Kidney epithelial cell (primary cell): ENCODE data around the gene MS4A18. TPM values are rescaled to one million over a fixed set of nuclear protein-coding genes. Genes with fewer than 3 reads are reported as not detected.

ENCODE experiments used
- DNase-seq: peaks from one replicate; pipeline ENCODE4 v3.0.0-alpha.2; 2010; ENCODE audit warnings: low read depth
- H3K27me3 ChIP-seq: 2 replicates; pipeline ENCODE4 v1.6.0; 2011; ENCODE audit warnings: low read length; ENCODE audit not compliant: control insufficient read depth, insufficient read depth
- H3K36me3 ChIP-seq: 2 replicates; pipeline ENCODE4 v1.5.1; 2011; ENCODE audit warnings: low read length; ENCODE audit not compliant: control insufficient read depth, insufficient read depth
- H3K4me3 ChIP-seq: 2 replicates; pipeline ENCODE4 v1.5.1; 2011; ENCODE audit warnings: low read depth, mild to moderate bottlenecking, control low read depth, low read length
- CTCF ChIP-seq: IDR thresholded peaks from 2 replicates; pipeline ENCODE4 v1.5.1; 2011; ENCODE audit warnings: mild to moderate bottlenecking, moderate library complexity, low read length, control low read depth, inconsistent platforms; ENCODE audit not compliant: insufficient read depth, poor library complexity, severe bottlenecking
- total RNA-seq: library from RNA; depleted of rRNA; stranded (reverse); fragments of >200 nt; gene quantifications from 2 replicates; pipeline ENCODE4 v1.2.3, GENCODE V29; 2015

Gene MS4A18
- total RNA-seq, 1 donor from 2014 or later = not detected

GRCh38 chr11:60761436-60762190 lies 37.1 kb downstream of the MS4A18 start:
- Histone ChIP-seq H3K27me3 (no peaks in the 10 kb centered on the region), H3K36me3 (no peaks in the 10 kb centered on the region), H3K4me3 (no peak overlapping the region)
- DNase-seq = no peak
- TF ChIP-seq CTCF = no peak

DNA sequence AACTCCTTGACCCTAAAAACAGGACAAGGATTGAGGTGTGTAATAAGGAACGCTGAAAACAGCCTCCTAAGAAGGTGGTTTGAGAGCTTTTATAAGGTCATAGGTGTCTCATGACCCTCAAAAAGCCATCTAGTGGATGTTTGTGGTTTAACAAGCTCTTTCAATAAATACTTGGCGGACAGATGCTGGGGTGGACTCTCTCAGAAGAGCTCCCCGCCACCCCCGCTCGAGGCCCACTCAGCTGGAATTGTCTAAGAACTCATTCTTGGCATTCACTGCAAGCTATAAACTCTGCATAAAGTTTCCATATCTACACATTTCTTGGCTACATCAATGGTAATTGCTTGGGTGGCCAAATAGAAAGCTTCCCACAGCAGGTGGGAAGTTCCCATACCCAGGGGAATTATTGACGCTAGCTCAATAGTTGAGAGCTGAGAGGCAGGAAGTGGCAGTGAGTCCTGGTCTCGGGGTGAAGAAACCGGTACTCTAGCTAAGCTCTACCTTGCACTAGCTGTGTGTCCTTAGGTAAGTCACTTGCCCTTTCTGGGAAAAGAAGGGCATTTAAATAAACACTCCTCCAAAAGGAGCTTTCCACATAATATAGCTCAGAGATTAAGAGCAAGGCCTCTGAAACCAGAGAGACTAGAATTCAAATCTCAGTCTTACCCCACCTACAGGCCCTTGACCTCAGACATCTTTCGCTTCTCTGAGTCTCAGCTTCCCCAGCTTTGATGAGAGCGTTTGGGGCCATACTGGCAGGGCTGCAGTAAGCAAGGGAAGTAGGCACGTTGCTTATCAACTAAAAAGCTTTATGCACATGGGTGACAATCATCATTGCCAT lies 38.6 kb downstream of the MS4A18 start:
- no peak overlapping the region for H3K4me3 ChIP-seq
- H3K36me3 ChIP-seq = no peaks in the 10 kb centered on the region
- DNase-seq = no peak
- TF ChIP-seq CTCF = peak; percentile 29
- no peaks in the 10 kb centered on the region for H3K27me3 ChIP-seq

DNA sequence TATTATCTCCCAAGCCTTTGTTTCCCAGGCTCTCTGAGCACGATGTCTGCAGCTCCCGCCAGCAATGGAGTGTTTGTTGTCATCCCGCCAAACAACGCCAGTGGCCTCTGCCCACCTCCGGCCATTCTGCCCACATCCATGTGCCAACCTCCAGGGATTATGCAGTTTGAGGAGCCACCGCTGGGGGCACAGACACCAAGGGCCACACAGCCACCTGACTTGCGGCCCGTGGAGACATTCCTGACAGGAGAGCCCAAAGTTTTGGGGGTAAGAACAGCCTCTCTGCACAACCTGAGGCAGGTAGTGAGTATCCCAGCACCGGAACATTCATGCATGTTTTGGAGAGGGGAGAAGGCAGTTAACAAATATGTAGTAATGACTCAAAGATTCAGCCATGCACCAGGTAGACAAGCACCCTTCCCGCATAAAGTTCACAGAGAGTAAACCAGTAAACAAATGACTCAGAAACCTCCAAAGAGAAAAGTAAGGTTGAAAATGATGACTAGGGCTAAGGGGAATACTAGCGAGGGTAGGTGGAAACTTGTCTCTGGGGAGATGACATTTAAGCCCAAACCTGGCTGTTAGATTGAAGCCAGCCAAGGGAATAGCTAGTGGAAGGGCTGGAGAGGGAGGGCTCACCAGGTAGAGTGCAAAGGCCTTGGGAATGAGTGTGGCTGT lies 39.3 kb downstream of the MS4A18 start:
- DNase-seq = no peak
- Histone ChIP-seq H3K4me3 (no peak overlapping the region), H3K36me3 (no peaks in the 10 kb centered on the region), H3K27me3 (no peaks in the 10 kb centered on the region)
- no peak for TF ChIP-seq CTCF

DNA sequence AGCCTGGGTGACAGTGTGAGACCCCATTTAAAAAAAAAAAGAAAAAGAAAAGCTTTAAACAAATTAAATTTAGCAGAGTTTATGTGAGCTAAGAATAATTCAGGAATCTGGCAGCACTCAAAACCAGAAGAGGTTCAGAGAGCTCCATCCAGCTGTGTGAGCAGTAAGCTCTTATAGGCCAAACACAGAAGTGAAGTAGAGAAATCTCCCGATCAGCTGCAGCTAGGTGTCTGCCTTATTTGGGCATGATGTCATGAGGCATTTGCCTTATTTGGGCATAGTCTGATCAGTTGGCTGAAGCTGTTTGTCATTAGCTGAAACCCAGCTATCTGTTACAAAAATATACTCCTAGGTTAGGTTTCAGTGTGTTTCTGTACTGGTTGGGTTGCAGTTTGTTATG lies 40.4 kb downstream of the MS4A18 start:
- H3K4me3 ChIP-seq = no peak overlapping the region

GRCh38 chr11:60765355-60765754 lies 40.8 kb downstream of the MS4A18 start:
- no peak for DNase-seq
- Histone ChIP-seq H3K36me3 (no peaks in the 10 kb centered on the region), H3K27me3 (no peaks in the 10 kb centered on the region), H3K4me3 (no peak overlapping the region)
- no peak for TF ChIP-seq CTCF

More for the DNA sequence above, 40.4 kb downstream of the MS4A18 start:
- no peak for TF ChIP-seq CTCF
- no peak for DNase-seq
- no peaks in the 10 kb centered on the region for H3K36me3 ChIP-seq
- H3K27me3 ChIP-seq = no peaks in the 10 kb centered on the region
